ENCODE results near the gene RAB37. TPM values are rescaled to one million over a fixed set of nuclear protein-coding genes. Genes with fewer than 3 reads are reported as not detected.
A peak's percentile ranks its signal among the peaks of the same experiment; 100 is the strongest.

The RAB37 gene
- total and polyA plus RNA-seq, 2 of the 13 experiments (the other 11 are each of a cell fraction or from before 2014, with no cell fraction given): 0.91 to 3.7 TPM

DNA sequence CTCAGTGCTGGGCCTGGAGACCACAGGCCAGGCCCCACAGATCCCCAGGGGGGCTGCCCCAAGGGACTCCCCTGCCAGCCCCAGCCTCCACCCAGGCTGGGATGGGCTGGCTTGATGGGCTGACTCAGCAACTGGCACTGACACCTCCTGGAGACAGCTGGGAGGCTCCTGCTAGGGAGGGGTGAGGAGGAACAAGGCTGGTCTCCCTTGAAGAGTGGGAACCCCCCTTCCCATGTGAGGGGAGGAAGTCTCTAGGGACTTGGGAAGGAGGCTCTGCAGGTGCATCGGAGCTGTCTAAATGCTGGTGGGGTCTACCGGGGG lies 21.8 kb downstream of the RAB37 start (continued):
- TF ChIP-seq, protein P1, sequence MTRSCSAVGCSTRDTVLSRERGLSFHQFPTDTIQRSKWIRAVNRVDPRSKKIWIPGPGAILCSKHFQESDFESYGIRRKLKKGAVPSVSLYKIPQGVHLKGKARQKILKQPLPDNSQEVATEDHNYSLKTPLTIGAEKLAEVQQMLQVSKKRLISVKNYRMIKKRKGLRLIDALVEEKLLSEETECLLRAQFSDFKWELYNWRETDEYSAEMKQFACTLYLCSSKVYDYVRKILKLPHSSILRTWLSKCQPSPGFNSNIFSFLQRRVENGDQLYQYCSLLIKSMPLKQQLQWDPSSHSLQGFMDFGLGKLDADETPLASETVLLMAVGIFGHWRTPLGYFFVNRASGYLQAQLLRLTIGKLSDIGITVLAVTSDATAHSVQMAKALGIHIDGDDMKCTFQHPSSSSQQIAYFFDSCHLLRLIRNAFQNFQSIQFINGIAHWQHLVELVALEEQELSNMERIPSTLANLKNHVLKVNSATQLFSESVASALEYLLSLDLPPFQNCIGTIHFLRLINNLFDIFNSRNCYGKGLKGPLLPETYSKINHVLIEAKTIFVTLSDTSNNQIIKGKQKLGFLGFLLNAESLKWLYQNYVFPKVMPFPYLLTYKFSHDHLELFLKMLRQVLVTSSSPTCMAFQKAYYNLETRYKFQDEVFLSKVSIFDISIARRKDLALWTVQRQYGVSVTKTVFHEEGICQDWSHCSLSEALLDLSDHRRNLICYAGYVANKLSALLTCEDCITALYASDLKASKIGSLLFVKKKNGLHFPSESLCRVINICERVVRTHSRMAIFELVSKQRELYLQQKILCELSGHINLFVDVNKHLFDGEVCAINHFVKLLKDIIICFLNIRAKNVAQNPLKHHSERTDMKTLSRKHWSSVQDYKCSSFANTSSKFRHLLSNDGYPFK (CRISPR knock-in tag; IDR thresholded peaks at IDR 0.05; ENCODE audit: borderline replicate concordance): 0 out of 2 replicates have a peak, but pooled peaks have one; percentile 19
- no peak for TF ChIP-seq PHF21A (CRISPR knock-in tag; IDR thresholded peaks at IDR 0.05)
- TF ChIP-seq, protein P2, sequence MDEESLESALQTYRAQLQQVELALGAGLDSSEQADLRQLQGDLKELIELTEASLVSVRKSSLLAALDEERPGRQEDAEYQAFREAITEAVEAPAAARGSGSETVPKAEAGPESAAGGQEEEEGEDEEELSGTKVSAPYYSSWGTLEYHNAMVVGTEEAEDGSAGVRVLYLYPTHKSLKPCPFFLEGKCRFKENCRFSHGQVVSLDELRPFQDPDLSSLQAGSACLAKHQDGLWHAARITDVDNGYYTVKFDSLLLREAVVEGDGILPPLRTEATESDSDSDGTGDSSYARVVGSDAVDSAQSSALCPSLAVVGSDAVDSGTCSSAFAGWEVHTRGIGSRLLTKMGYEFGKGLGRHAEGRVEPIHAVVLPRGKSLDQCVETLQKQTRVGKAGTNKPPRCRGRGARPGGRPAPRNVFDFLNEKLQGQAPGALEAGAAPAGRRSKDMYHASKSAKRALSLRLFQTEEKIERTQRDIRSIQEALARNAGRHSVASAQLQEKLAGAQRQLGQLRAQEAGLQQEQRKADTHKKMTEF (CRISPR knock-in tag; IDR thresholded peaks at IDR 0.05): 0 out of 2 replicates have a peak, but pooled peaks have one; percentile 1
- TF ChIP-seq SRY (CRISPR knock-in tag; IDR thresholded peaks at IDR 0.05): no peak
- no peak for TF ChIP-seq SRSF1 (optimal IDR thresholded peaks at IDR 0.05; ENCODE audit: low read depth, low read length)
- TF ChIP-seq KAT7 (CRISPR knock-in tag; IDR thresholded peaks at IDR 0.05; ENCODE audit: borderline replicate concordance): no peak
- peak; percentile 60; the same call in 1 of the 2 replicates for TF ChIP-seq MAFF (IDR thresholded peaks at IDR 0.05; ENCODE audit: low read depth, low read length)
- TF ChIP-seq ZNF317 (CRISPR knock-in tag; IDR thresholded peaks at IDR 0.05): no peak
- no peak for TF ChIP-seq SAFB2 (CRISPR knock-in tag; IDR thresholded peaks at IDR 0.05; ENCODE audit: borderline replicate concordance, low read depth)
- TF ChIP-seq REL (CRISPR knock-in tag; conservative IDR thresholded peaks at IDR 0.05): no peak
- no peak for TF ChIP-seq NFYC (CRISPR knock-in tag; IDR thresholded peaks at IDR 0.05)
- no peak for TF ChIP-seq ATF7 (IDR thresholded peaks at IDR 0.05)
- TF ChIP-seq ATF7 (CRISPR knock-in tag; IDR thresholded peaks at IDR 0.05): peak; percentile 33; the same call in 1 of the 2 replicates
- TF ChIP-seq FOXK1 (CRISPR knock-in tag; IDR thresholded peaks at IDR 0.05; ENCODE audit: borderline replicate concordance, low read depth): no peak
- TF ChIP-seq ZNF350 (CRISPR knock-in tag; IDR thresholded peaks at IDR 0.05; ENCODE audit: borderline replicate concordance, low read depth): no peak
- TF ChIP-seq SIN3A (IDR thresholded peaks at IDR 0.05; ENCODE audit: borderline replicate concordance, low read depth, low read length): no peak
- TF ChIP-seq ZC3H13 (CRISPR knock-in tag; IDR thresholded peaks at IDR 0.05): 0 out of 2 replicates have a peak, but pooled peaks have one; percentile 34
- TF ChIP-seq, protein P3, sequence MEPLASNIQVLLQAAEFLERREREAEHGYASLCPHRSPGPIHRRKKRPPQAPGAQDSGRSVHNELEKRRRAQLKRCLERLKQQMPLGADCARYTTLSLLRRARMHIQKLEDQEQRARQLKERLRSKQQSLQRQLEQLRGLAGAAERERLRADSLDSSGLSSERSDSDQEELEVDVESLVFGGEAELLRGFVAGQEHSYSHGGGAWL (CRISPR knock-in tag; IDR thresholded peaks at IDR 0.05): 0 out of 2 replicates have a peak, but pooled peaks have one; percentile 0
- no peak for TF ChIP-seq BHLHE40 (IDR thresholded peaks at IDR 0.05; ENCODE audit: low read length)
- no peak for TF ChIP-seq ZNF607 (CRISPR knock-in tag; IDR thresholded peaks at IDR 0.05; ENCODE audit: borderline replicate concordance)
- no peak for TF ChIP-seq ZNF30 (CRISPR knock-in tag; IDR thresholded peaks at IDR 0.05)
- TF ChIP-seq, protein P4, sequence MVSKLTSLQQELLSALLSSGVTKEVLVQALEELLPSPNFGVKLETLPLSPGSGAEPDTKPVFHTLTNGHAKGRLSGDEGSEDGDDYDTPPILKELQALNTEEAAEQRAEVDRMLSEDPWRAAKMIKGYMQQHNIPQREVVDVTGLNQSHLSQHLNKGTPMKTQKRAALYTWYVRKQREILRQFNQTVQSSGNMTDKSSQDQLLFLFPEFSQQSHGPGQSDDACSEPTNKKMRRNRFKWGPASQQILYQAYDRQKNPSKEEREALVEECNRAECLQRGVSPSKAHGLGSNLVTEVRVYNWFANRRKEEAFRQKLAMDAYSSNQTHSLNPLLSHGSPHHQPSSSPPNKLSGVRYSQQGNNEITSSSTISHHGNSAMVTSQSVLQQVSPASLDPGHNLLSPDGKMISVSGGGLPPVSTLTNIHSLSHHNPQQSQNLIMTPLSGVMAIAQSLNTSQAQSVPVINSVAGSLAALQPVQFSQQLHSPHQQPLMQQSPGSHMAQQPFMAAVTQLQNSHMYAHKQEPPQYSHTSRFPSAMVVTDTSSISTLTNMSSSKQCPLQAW (CRISPR knock-in tag; IDR thresholded peaks at IDR 0.05): no peak
- TF ChIP-seq, protein P5, sequence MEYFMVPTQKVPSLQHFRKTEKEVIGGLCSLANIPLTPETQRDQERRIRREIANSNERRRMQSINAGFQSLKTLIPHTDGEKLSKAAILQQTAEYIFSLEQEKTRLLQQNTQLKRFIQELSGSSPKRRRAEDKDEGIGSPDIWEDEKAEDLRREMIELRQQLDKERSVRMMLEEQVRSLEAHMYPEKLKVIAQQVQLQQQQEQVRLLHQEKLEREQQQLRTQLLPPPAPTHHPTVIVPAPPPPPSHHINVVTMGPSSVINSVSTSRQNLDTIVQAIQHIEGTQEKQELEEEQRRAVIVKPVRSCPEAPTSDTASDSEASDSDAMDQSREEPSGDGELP (IDR thresholded peaks at IDR 0.05; ENCODE audit: borderline replicate concordance, low read depth): peak; percentile 38; the same call in 1 of the 2 replicates
- no peak for TF ChIP-seq ZNF761 (CRISPR knock-in tag; conservative IDR thresholded peaks at IDR 0.05)
- no peak for TF ChIP-seq ZNF468 (CRISPR knock-in tag; IDR thresholded peaks at IDR 0.05)

Data from HepG2 (cell line).